Mesenchymal stem cell (in vitro differentiated cells and primary cell): ENCODE data around the gene CAND2.

Experiments used
- DNase-seq: peaks from one replicate; pipeline ENCODE4 v3.0.0-alpha.2; 2013
- H2AFZ ChIP-seq: one replicate; pipeline ENCODE4 v1.6.1; 2013; ENCODE audit warnings: low read depth, mild to moderate bottlenecking, control low read depth, inconsistent platforms, low read length, moderate library complexity
- H2AK5ac ChIP-seq: 2 replicates; pipeline ENCODE4 v1.6.1; 2013; ENCODE audit warnings: low read length, moderate library complexity, mild to moderate bottlenecking, inconsistent platforms; ENCODE audit not compliant: severe bottlenecking
- H2BK120ac ChIP-seq: one replicate; pipeline ENCODE4 v1.6.1; 2013; ENCODE audit warnings: low read depth, mild to moderate bottlenecking, inconsistent platforms, low read length, moderate library complexity
- H2BK12ac ChIP-seq, 2 experiments: one replicate each; pipeline ENCODE4 v1.6.1; 2013; ENCODE audit warnings: inconsistent platforms in 2 of 2, low read length in 2 of 2, mild to moderate bottlenecking in 2 of 2, moderate library complexity in 2 of 2, control low read depth in 1 of 2
- H2BK15ac ChIP-seq: one replicate; pipeline ENCODE4 v1.6.1; 2013; ENCODE audit warnings: mild to moderate bottlenecking, low read depth, inconsistent platforms; ENCODE audit not compliant: poor library complexity, severe bottlenecking
- H2BK5ac ChIP-seq: 2 replicates; pipeline ENCODE4 v1.6.1; 2013; ENCODE audit warnings: low read depth, mild to moderate bottlenecking, low read length, control low read depth, inconsistent platforms; ENCODE audit not compliant: poor library complexity, severe bottlenecking
- H3K14ac ChIP-seq, 2 experiments: one replicate each; pipeline ENCODE4 v1.6.1; 2013; ENCODE audit warnings: inconsistent platforms in 2 of 2, low read length in 2 of 2, control low read depth in 1 of 2, mild to moderate bottlenecking in 1 of 2, moderate library complexity in 1 of 2
- H3K18ac ChIP-seq, 2 experiments: one replicate each; pipeline ENCODE4 v1.6.1; 2013; ENCODE audit warnings: inconsistent platforms in 2 of 2, low read length in 2 of 2, control low read depth in 1 of 2, low read depth in 1 of 2, mild to moderate bottlenecking in 1 of 2
- H3K23ac ChIP-seq, 2 experiments: one replicate each; pipeline ENCODE4 v1.6.1; 2013; ENCODE audit warnings: inconsistent platforms in 2 of 2, low read length in 2 of 2, mild to moderate bottlenecking in 2 of 2, moderate library complexity in 2 of 2, control low read depth in 1 of 2
- H3K27ac ChIP-seq: 2 replicates; pipeline ENCODE4 v1.5.1; 2013; ENCODE audit warnings: mild to moderate bottlenecking, moderate library complexity, low read length, control low read depth, inconsistent platforms; ENCODE audit not compliant: poor library complexity, severe bottlenecking
- H3K27me3 ChIP-seq, 2 experiments: 2 replicates each; pipeline versions ENCODE4 v1.6.1 to v1.7.0; 2013; ENCODE audit warnings: low read length in 2 of 2, mild to moderate bottlenecking in 2 of 2, moderate library complexity in 2 of 2, control low read depth in 1 of 2, inconsistent platforms in 1 of 2; ENCODE audit not compliant: control insufficient read depth in 1 of 2, insufficient read depth in 1 of 2
- H3K36me3 ChIP-seq, 2 experiments: 2 replicates each; pipeline versions ENCODE4 v1.6.1 to v1.7.0; 2013; ENCODE audit warnings: low read length in 2 of 2, control low read depth in 1 of 2, inconsistent platforms in 1 of 2, low read depth in 1 of 2, mild to moderate bottlenecking in 1 of 2; ENCODE audit not compliant: insufficient read depth in 2 of 2, control insufficient read depth in 1 of 2
- H3K4ac ChIP-seq, 2 experiments: one replicate each; pipeline ENCODE4 v1.6.1; 2013; ENCODE audit warnings: inconsistent platforms in 2 of 2, low read length in 2 of 2, mild to moderate bottlenecking in 2 of 2, moderate library complexity in 2 of 2, control low read depth in 1 of 2, low read depth in 1 of 2
- H3K4me1 ChIP-seq: 2 replicates; pipeline ENCODE4 v1.6.1; 2013; ENCODE audit warnings: low read depth, low read length, control low read depth; ENCODE audit not compliant: control insufficient read depth, insufficient read depth
- H3K4me2 ChIP-seq: 2 replicates; pipeline ENCODE4 v1.6.1; 2013; ENCODE audit warnings: low read length, mild to moderate bottlenecking, inconsistent platforms; ENCODE audit not compliant: poor library complexity, severe bottlenecking
- H3K4me3 ChIP-seq, 2 experiments: 2 replicates each; pipeline versions ENCODE4 v1.5.1 to v1.7.0; 2013; ENCODE audit warnings: low read length in 2 of 2, mild to moderate bottlenecking in 2 of 2, control low read depth in 1 of 2, low read depth in 1 of 2; ENCODE audit not compliant: insufficient read depth in 1 of 2
- H3K79me1 ChIP-seq: replicated peaks from 2 replicates; pipeline ENCODE4 v1.6.1; 2013; ENCODE audit warnings: mild to moderate bottlenecking, control low read depth, low read length, inconsistent platforms; ENCODE audit not compliant: poor library complexity, severe bottlenecking
- H3K9ac ChIP-seq: 2 replicates; pipeline ENCODE4 v1.7.0; 2013; ENCODE audit warnings: mild to moderate bottlenecking, low read length, moderate library complexity
- H3K9me3 ChIP-seq: 2 replicates; pipeline ENCODE4 v1.7.0; 2013; ENCODE audit warnings: mild to moderate bottlenecking, low read length; ENCODE audit not compliant: control insufficient read depth
- H4K8ac ChIP-seq: one replicate; pipeline ENCODE4 v1.6.1; 2013; ENCODE audit warnings: inconsistent platforms, mild to moderate bottlenecking, low read length, moderate library complexity
- H4K91ac ChIP-seq: one replicate; pipeline ENCODE4 v1.6.1; 2013; ENCODE audit warnings: mild to moderate bottlenecking, low read length, inconsistent platforms
- WGBS: methylation state at CpG from one replicate; pipeline ENCODE4 v1.1.7; 2013; ENCODE audit warnings: mixed read lengths; 5-methylcytosine and 5-hydroxymethylcytosine counted together

CAND2 gene

GRCh38 chr3:12751571-12751970 lies 44.9 kb upstream of the CAND2 start:
- Histone ChIP-seq H3K4me3 (no peak overlapping the region), H3K36me3 (no peaks in the 10 kb centered on the region), H2AK5ac (no peak overlapping the region), H4K91ac (no peak overlapping the region), H3K27ac (no peak overlapping the region), H3K4me2 (no peak overlapping the region), H3K27me3 (peaks cover 0 to 32% of the 10 kb centered on the region in 2 experiments), H3K4ac (no peak overlapping the region), H3K79me1 (no peaks in the 10 kb centered on the region), H3K9me3 (no peaks in the 10 kb centered on the region), H3K14ac (no peak overlapping the region), H2BK12ac (no peak overlapping the region), H3K4me1 (peaks cover 4% of the 10 kb centered on the region), H4K8ac (no peak overlapping the region), H2AFZ (no peak overlapping the region), H2BK120ac (no peak overlapping the region), H2BK5ac (no peak overlapping the region), H2BK15ac (no peak overlapping the region), H3K23ac (no peak overlapping the region), H3K18ac (no peak overlapping the region), H3K9ac (no peak overlapping the region)
- 58% methylated on average over 5 of the region's 5 CpGs for WGBS
- peak; percentile 42 for DNase-seq

GRCh38 chr3:12752102-12752501 lies 44.4 kb upstream of the CAND2 start:
- Histone ChIP-seq H3K27ac (no peak overlapping the region), H3K27me3 (peaks cover 0 to 28% of the 10 kb centered on the region in 2 experiments), H4K91ac (no peak overlapping the region), H3K36me3 (no peaks in the 10 kb centered on the region), H2BK5ac (no peak overlapping the region), H3K4me1 (peaks cover 4% of the 10 kb centered on the region), H3K18ac (no peak overlapping the region), H3K4me2 (no peak overlapping the region), H2BK120ac (no peak overlapping the region), H3K23ac (no peak overlapping the region), H3K9ac (no peak overlapping the region), H4K8ac (no peak overlapping the region), H2BK12ac (no peak overlapping the region), H3K9me3 (no peaks in the 10 kb centered on the region), H3K79me1 (no peaks in the 10 kb centered on the region), H3K14ac (no peak overlapping the region), H2AK5ac (peak overlapping the region; percentile 13), H2BK15ac (no peak overlapping the region), H2AFZ (no peak overlapping the region), H3K4ac (no peak overlapping the region), H3K4me3 (no peak overlapping the region)
- no peak for DNase-seq
- WGBS, result 65% methylated on average over 3 of the region's 3 CpGs

GRCh38 chr3:12752809-12753208 lies 43.7 kb upstream of the CAND2 start:
- H3K14ac ChIP-seq, result no peak overlapping the region
- H2BK15ac ChIP-seq, result no peak overlapping the region
- no peak overlapping the region for H4K8ac ChIP-seq
- H3K18ac ChIP-seq, result no peak overlapping the region
- H3K79me1 ChIP-seq, result no peaks in the 10 kb centered on the region
- DNase-seq, result no peak
- H3K27me3 ChIP-seq, result peaks cover 0 to 24% of the 10 kb centered on the region in 2 experiments
- 88% methylated on average over 2 of the region's 2 CpGs for WGBS
- no peaks in the 10 kb centered on the region for H3K9me3 ChIP-seq
- no peak overlapping the region for H3K27ac ChIP-seq
- no peak overlapping the region for H4K91ac ChIP-seq
- no peak overlapping the region for H3K23ac ChIP-seq
- H2BK120ac ChIP-seq, result no peak overlapping the region
- peaks cover 4% of the 10 kb centered on the region for H3K4me1 ChIP-seq
- H2BK5ac ChIP-seq, result no peak overlapping the region
- no peak overlapping the region for H3K4ac ChIP-seq
- H3K36me3 ChIP-seq, result no peaks in the 10 kb centered on the region
- H2BK12ac ChIP-seq, result no peak overlapping the region
- H3K4me3 ChIP-seq, result no peak overlapping the region
- no peak overlapping the region for H3K9ac ChIP-seq
- no peak overlapping the region for H3K4me2 ChIP-seq
- H2AK5ac ChIP-seq, result no peak overlapping the region
- H2AFZ ChIP-seq, result no peak overlapping the region

- no peak overlapping the region for H3K4me2 ChIP-seq
- H3K9me3 ChIP-seq, result no peaks in the 10 kb centered on the region
- no peak overlapping the region for H3K18ac ChIP-seq
- H3K23ac ChIP-seq, result peak overlapping the region in 1 of 2 experiments; percentile 64
- H3K14ac ChIP-seq, result no peak overlapping the region
- H3K4ac ChIP-seq, result no peak overlapping the region
- no peak overlapping the region for H4K8ac ChIP-seq
- peak overlapping the region in 1 of 2 experiments; percentile 34 for H2BK12ac ChIP-seq
- DNase-seq, result no peak
- H3K9ac ChIP-seq, result no peak overlapping the region
- no peak overlapping the region for H2BK5ac ChIP-seq
- no peak overlapping the region for H2BK120ac ChIP-seq
- no peak overlapping the region for H4K91ac ChIP-seq
- peaks cover 6% of the 10 kb centered on the region for H3K4me1 ChIP-seq
- H3K27ac ChIP-seq, result no peak overlapping the region
- H2AFZ ChIP-seq, result no peak overlapping the region
- H3K27me3 ChIP-seq, result peaks cover 0 to 18% of the 10 kb centered on the region in 2 experiments
- no peak overlapping the region for H3K4me3 ChIP-seq
- WGBS, result 92% methylated on average over 6 of the region's 9 CpGs
- H3K79me1 ChIP-seq, result no peaks in the 10 kb centered on the region
- peak overlapping the region; percentile 71 for H2AK5ac ChIP-seq
- no peak overlapping the region for H2BK15ac ChIP-seq
- no peaks in the 10 kb centered on the region for H3K36me3 ChIP-seq
Measured at GRCh38 chr3:12753275-12754028, 43.0 kb upstream of the CAND2 start.
